Loucy (cell line): ENCODE results near the gene ASTL.

Experiments used
- H2AFZ ChIP-seq: fragments of 200-600 bp; sonication (generic); 2 replicates; pipeline ENCODE4 v1.6.0; 2016; ENCODE audit warnings: antibody characterized with exemption, mild to moderate bottlenecking, low read length, moderate library complexity
- H3F3A ChIP-seq: fragments of 200-600 bp; 2 replicates; pipeline ENCODE4 v1.6.0; 2016; ENCODE audit warnings: antibody characterized with exemption, low read depth, mild to moderate bottlenecking
- H3K27me3 ChIP-seq: fragments of 200-600 bp; sonication (generic); 2 replicates; pipeline ENCODE4 v1.6.1; 2014; ENCODE audit warnings: low read length, mild to moderate bottlenecking; ENCODE audit not compliant: insufficient read depth, poor library complexity, severe bottlenecking
- H3K36me3 ChIP-seq: fragments of 200-600 bp; sonication (generic); 2 replicates; pipeline ENCODE4 v1.6.1; 2016; ENCODE audit warnings: low read length; ENCODE audit not compliant: insufficient read depth
- H3K4me1 ChIP-seq: fragments of 200-600 bp; sonication (generic); 2 replicates; pipeline ENCODE4 v1.5.1; 2014; ENCODE audit warnings: low read length, mild to moderate bottlenecking; ENCODE audit not compliant: insufficient read depth, poor library complexity, severe bottlenecking
- H3K4me2 ChIP-seq: fragments of 200-600 bp; sonication (generic); 2 replicates; pipeline ENCODE4 v1.6.0; 2014; ENCODE audit warnings: antibody characterized with exemption, low read length, low read depth, mild to moderate bottlenecking; ENCODE audit not compliant: poor library complexity, severe bottlenecking
- H3K4me3 ChIP-seq: fragments of 200-600 bp; sonication (generic); 2 replicates; pipeline ENCODE4 v1.5.1; 2014; ENCODE audit warnings: low read length, mild to moderate bottlenecking, mixed read lengths; ENCODE audit not compliant: poor library complexity, severe bottlenecking
- H3K79me2 ChIP-seq: fragments of 200-600 bp; sonication (generic); 2 replicates; pipeline ENCODE4 v1.6.1; 2014; ENCODE audit warnings: low read length; ENCODE audit not compliant: insufficient read depth
- H3K9ac ChIP-seq: fragments of 200-600 bp; sonication (generic); 2 replicates; pipeline ENCODE4 v1.6.0; 2014; ENCODE audit warnings: mild to moderate bottlenecking, low read depth, low read length, moderate library complexity; ENCODE audit not compliant: poor library complexity, severe bottlenecking
- H3K9me2 ChIP-seq: fragments of 200-600 bp; sonication (generic); replicated peaks from 2 replicates; pipeline ENCODE4 v1.6.1; 2016; ENCODE audit warnings: low read depth, low read length, mixed read lengths
- H3K9me3 ChIP-seq: fragments of 200-600 bp; sonication (generic); 2 replicates; pipeline ENCODE4 v1.6.1; 2014; ENCODE audit warnings: mild to moderate bottlenecking, antibody characterized with exemption, low read length, low read depth; ENCODE audit not compliant: insufficient read depth
- H4K20me1 ChIP-seq: fragments of 200-600 bp; sonication (generic); 2 replicates; pipeline ENCODE4 v1.6.0; 2014; ENCODE audit warnings: antibody characterized with exemption, low read length, mild to moderate bottlenecking; ENCODE audit not compliant: insufficient read depth, poor library complexity, severe bottlenecking
- EZH2phosphoT487 ChIP-seq: fragments of 200-600 bp; IDR thresholded peaks from 2 replicates; pipeline ENCODE4 v1.6.1; 2018; ENCODE audit warnings: antibody characterized with exemption, mild to moderate bottlenecking, moderate library complexity, borderline replicate concordance
- TF ChIP-seq, protein P1 (sequence below): fragments of 200-600 bp; sonication (generic); conservative IDR thresholded peaks from 2 replicates; pipeline ENCODE4 v1.5.1; 2014; ENCODE audit warnings: mild to moderate bottlenecking, antibody characterized with exemption, low read length

ASTL gene

GRCh38 chr2:96097441-96097840 lies 40.9 kb downstream of the ASTL start:
- H3K79me2 ChIP-seq: no peaks in the 10 kb centered on the region
- no peaks in the 10 kb centered on the region for H4K20me1 ChIP-seq
- H3K9ac ChIP-seq: no peak overlapping the region
- H3K9me2 ChIP-seq: no peaks in the 10 kb centered on the region
- H3K4me3 ChIP-seq: no peak overlapping the region
- H3K27me3 ChIP-seq: no peaks in the 10 kb centered on the region
- TF ChIP-seq, protein P1, sequence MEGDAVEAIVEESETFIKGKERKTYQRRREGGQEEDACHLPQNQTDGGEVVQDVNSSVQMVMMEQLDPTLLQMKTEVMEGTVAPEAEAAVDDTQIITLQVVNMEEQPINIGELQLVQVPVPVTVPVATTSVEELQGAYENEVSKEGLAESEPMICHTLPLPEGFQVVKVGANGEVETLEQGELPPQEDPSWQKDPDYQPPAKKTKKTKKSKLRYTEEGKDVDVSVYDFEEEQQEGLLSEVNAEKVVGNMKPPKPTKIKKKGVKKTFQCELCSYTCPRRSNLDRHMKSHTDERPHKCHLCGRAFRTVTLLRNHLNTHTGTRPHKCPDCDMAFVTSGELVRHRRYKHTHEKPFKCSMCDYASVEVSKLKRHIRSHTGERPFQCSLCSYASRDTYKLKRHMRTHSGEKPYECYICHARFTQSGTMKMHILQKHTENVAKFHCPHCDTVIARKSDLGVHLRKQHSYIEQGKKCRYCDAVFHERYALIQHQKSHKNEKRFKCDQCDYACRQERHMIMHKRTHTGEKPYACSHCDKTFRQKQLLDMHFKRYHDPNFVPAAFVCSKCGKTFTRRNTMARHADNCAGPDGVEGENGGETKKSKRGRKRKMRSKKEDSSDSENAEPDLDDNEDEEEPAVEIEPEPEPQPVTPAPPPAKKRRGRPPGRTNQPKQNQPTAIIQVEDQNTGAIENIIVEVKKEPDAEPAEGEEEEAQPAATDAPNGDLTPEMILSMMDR: no peak
- no peak for TF ChIP-seq EZH2phosphoT487
- H3F3A ChIP-seq: no peaks in the 10 kb centered on the region
- H3K36me3 ChIP-seq: no peaks in the 10 kb centered on the region
- H3K9me3 ChIP-seq: no peaks in the 10 kb centered on the region
- H3K4me2 ChIP-seq: no peak overlapping the region
- H2AFZ ChIP-seq: no peak overlapping the region
- H3K4me1 ChIP-seq: peaks cover 8% of the 10 kb centered on the region

DNA sequence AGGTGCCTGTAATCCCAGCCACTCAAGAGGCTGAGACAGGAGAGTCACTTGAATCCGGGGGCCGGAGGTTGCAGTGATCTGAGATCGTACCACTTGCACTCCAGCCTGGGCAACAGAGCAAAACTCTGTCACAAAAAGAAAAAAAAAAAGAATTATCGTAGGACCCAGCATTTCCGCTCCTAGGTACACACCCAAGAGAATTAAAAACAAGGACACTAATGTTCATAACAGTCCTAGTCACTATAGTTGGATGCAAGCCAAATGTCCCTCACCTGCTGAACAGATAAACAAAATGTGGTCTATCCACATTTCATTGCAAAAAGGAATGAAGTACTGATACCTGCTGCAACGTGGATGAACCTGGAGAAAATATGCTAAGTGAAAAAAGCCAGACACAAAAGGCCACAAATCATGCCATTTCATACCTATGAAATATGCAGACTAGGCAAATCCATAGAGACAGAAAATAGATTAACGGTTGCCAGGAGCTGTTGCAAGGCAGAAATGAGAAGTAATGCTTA lies 43.1 kb downstream of the ASTL start:
- Histone ChIP-seq H3F3A (no peaks in the 10 kb centered on the region), H3K9me3 (no peaks in the 10 kb centered on the region), H2AFZ (no peak overlapping the region), H3K36me3 (no peaks in the 10 kb centered on the region), H3K4me1 (peaks cover 4% of the 10 kb centered on the region), H3K9me2 (no peaks in the 10 kb centered on the region), H3K27me3 (no peaks in the 10 kb centered on the region), H3K4me3 (no peak overlapping the region), H3K4me2 (no peak overlapping the region), H4K20me1 (no peaks in the 10 kb centered on the region), H3K9ac (no peak overlapping the region), H3K79me2 (no peaks in the 10 kb centered on the region)
- TF ChIP-seq, protein P1: no peak
- TF ChIP-seq EZH2phosphoT487: no peak

GRCh38 chr2:96093528-96093927 lies 44.8 kb downstream of the ASTL start:
- no peak overlapping the region for H3K4me3 ChIP-seq
- H3K9me3 ChIP-seq: no peaks in the 10 kb centered on the region
- H3K79me2 ChIP-seq: no peaks in the 10 kb centered on the region
- H3K4me1 ChIP-seq: no peaks in the 10 kb centered on the region
- H3K4me2 ChIP-seq: no peak overlapping the region
- H3K36me3 ChIP-seq: no peaks in the 10 kb centered on the region
- no peaks in the 10 kb centered on the region for H3K9me2 ChIP-seq
- no peaks in the 10 kb centered on the region for H4K20me1 ChIP-seq
- no peak overlapping the region for H3K9ac ChIP-seq
- no peaks in the 10 kb centered on the region for H3K27me3 ChIP-seq
- TF ChIP-seq, protein P1: no peak
- no peak for TF ChIP-seq EZH2phosphoT487
- H3F3A ChIP-seq: no peaks in the 10 kb centered on the region
- H2AFZ ChIP-seq: no peak overlapping the region
